ENCODE data around the gene MMP12. TPM values are rescaled to one million over a fixed set of nuclear protein-coding genes. Genes with fewer than 3 reads are reported as not detected.

Gene MMP12
- total RNA-seq, 1 donor from 2014 or later, result not detected

GRCh38 chr11:102864724-102865123, 10.1 kb downstream of the MMP12 start:
- no peak for DNase-seq (ENCODE audit: low spot score in 2 of 2, unreplicated experiment in 2 of 2)
- no peaks in the 10 kb centered on the region for H3K27me3 Mint-ChIP-seq (ENCODE audit: low read depth)

GRCh38 chr11:102853956-102854355, 20.8 kb downstream of the MMP12 start:
- no peak for DNase-seq (ENCODE audit: low spot score in 2 of 2, unreplicated experiment in 2 of 2)
- TF ChIP-seq CTCF (IDR thresholded peaks at IDR 0.05; ENCODE audit: unreplicated experiment), result no peak
- Mint-ChIP-seq H3K36me3 (no peaks in the 10 kb centered on the region), H3K9me3 (peaks cover 4% of the 10 kb centered on the region), H3K27ac (no peak overlapping the region), H3K4me1 (peaks cover 18% of the 10 kb centered on the region), H3K27me3 (ENCODE audit: low read depth) (no peaks in the 10 kb centered on the region), H3K4me3 (no peak overlapping the region)

More at GRCh38 chr11:102864724-102865123, 10.1 kb downstream of the MMP12 start:
- no peak for TF ChIP-seq CTCF (IDR thresholded peaks at IDR 0.05; ENCODE audit: unreplicated experiment)
- Mint-ChIP-seq H3K9me3 (no peaks in the 10 kb centered on the region), H3K36me3 (no peaks in the 10 kb centered on the region), H3K4me1 (peaks cover 5% of the 10 kb centered on the region), H3K27ac (no peak overlapping the region), H3K4me3 (no peak overlapping the region)

DNA sequence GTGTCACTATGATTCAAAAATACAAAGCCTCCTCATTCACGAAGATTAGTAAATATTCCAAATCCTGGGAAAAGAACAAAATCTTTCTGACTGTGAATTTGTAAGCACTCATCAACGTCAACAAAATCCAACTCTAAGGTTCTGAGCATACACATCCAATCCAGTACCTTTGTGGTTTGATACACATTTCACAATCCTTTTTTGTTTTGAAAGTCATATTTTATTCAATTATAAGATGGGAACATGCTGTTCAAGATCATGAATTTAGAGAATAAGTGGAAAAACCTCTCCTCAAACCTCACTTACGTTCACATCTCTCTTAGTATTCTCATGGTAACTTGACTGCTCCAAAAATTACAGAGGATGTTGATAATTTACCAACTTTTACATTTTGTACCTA, 21.7 kb downstream of the MMP12 start:
- no peaks in the 10 kb centered on the region for H3K27me3 Mint-ChIP-seq (ENCODE audit: low read depth)
- no peaks in the 10 kb centered on the region for H3K36me3 Mint-ChIP-seq
- no peak overlapping the region for H3K4me3 Mint-ChIP-seq
- no peak for TF ChIP-seq CTCF (IDR thresholded peaks at IDR 0.05; ENCODE audit: unreplicated experiment)
- DNase-seq (ENCODE audit: low spot score in 2 of 2, unreplicated experiment in 2 of 2), result no peak
- H3K4me1 Mint-ChIP-seq, result peaks cover 21% of the 10 kb centered on the region
- peaks cover 4% of the 10 kb centered on the region for H3K9me3 Mint-ChIP-seq
- H3K27ac Mint-ChIP-seq, result no peak overlapping the region

DNA sequence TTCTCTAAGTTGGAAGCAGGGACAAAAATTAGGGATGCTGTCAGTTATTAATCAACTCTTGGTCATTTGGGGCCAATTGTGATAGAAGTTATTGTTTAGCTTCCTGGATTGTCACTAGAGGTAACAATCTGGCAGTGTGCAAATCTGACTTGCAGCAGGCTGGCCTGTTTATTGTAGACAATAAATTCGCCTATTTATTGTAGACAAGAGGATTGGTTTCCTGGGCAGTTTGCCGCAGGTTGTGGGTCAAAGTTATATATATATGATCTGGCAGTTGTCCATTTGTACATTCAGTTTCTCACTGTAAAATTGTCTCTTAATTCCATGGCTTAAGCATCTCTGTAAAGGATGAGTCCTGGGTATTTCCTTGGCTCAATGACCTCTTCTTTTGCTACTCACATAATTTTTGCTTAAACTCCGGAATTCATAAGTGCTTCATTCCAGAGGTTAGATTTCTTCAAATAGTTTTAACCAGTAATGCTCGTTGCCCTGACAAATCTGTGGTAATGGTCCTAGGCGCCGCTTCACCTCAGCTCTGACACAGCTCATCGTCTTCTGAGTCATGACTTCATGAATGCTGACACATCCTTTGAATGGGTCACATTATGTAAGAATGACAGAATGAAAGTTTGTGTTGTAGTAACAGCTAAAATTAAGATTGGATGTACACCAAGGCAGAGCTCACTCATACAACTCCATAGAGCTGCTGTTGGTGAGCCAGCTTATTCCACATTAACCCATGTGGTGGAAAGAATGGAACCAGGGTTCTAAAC, 23.6 kb downstream of the MMP12 start:
- Mint-ChIP-seq H3K27ac (no peak overlapping the region), H3K4me3 (no peak overlapping the region), H3K4me1 (peaks cover 26% of the 10 kb centered on the region), H3K27me3 (ENCODE audit: low read depth) (no peaks in the 10 kb centered on the region), H3K9me3 (peaks cover 2% of the 10 kb centered on the region), H3K36me3 (no peaks in the 10 kb centered on the region)
- no peak for DNase-seq (ENCODE audit: low spot score in 2 of 2, unreplicated experiment in 2 of 2)
- no peak for TF ChIP-seq CTCF (IDR thresholded peaks at IDR 0.05; ENCODE audit: unreplicated experiment)

GRCh38 chr11:102849311-102849710, 25.5 kb downstream of the MMP12 start:
- H3K27me3 Mint-ChIP-seq (ENCODE audit: low read depth), result peaks cover 4% of the 10 kb centered on the region
- TF ChIP-seq CTCF (IDR thresholded peaks at IDR 0.05; ENCODE audit: unreplicated experiment), result no peak
- H3K4me3 Mint-ChIP-seq, result no peak overlapping the region
- no peaks in the 10 kb centered on the region for H3K36me3 Mint-ChIP-seq
- H3K9me3 Mint-ChIP-seq, result no peaks in the 10 kb centered on the region
- H3K4me1 Mint-ChIP-seq, result peaks cover 29% of the 10 kb centered on the region
- DNase-seq (ENCODE audit: low spot score in 2 of 2, unreplicated experiment in 2 of 2), result no peak
- peak overlapping the region; percentile 18 for H3K27ac Mint-ChIP-seq

All from mesothelial cell of epicardium (in vitro differentiated cells).